K562 (cell line): Measurements from ENCODE around the gene ZSCAN25.
"Not testable (repeated sequence)": the region's sequence is repeated elsewhere in the genome, so short reads cannot be mapped to it uniquely, and the experiment has no call there.

Experiments used
- CTCF ChIP-seq, 3 experiments: IDR thresholded peaks in 2 of 3; conservative IDR thresholded peaks in 1 of 3; 2 replicates each; pipeline ENCODE4 v1.5.1; 2011 to 2012; ENCODE audit warnings: low read length in 3 of 3, mild to moderate bottlenecking in 3 of 3, control low read depth in 2 of 3, improper control_type of control experiment in 1 of 3, inconsistent platforms in 1 of 3, low read depth in 1 of 3, mixed read lengths in 1 of 3, moderate library complexity in 1 of 3; ENCODE audit not compliant: insufficient read depth in 2 of 3
- EZH2 ChIP-seq: IDR thresholded peaks from 2 replicates; pipeline ENCODE4 v1.6.1; 2012; ENCODE audit warnings: low read depth, mild to moderate bottlenecking, inconsistent platforms, low read length, borderline replicate concordance
- RHOXF2B ChIP-seq: fragments of 250-450 bp; sonication (Bioruptor Pico); conservative IDR thresholded peaks from 2 replicates; pipeline ENCODE4 v1.5.1; 2021
- SIN3A ChIP-seq, 2 experiments: fragments of 150-350 bp in 1 of 2; IDR thresholded peaks; 2 replicates each; pipeline ENCODE4 v1.6.1; 2011 to 2016; ENCODE audit warnings: borderline replicate concordance in 2 of 2, low read depth in 2 of 2, low read length in 2 of 2, mild to moderate bottlenecking in 2 of 2, moderate library complexity in 2 of 2; ENCODE audit not compliant: control insufficient read depth in 1 of 2
- SMC3 ChIP-seq: conservative IDR thresholded peaks from 2 replicates; pipeline ENCODE4 v1.6.1; 2011; ENCODE audit warnings: low read depth, low read length, improper control_type of control experiment; ENCODE audit not compliant: insufficient read depth
- TAF1 ChIP-seq: IDR thresholded peaks from 2 replicates; pipeline ENCODE4 v1.6.1; 2011; ENCODE audit warnings: mild to moderate bottlenecking, low read length, moderate library complexity; ENCODE audit not compliant: insufficient read depth, control insufficient read depth, severe bottlenecking; ENCODE audit errors: extremely low read depth
- TCF7L2 ChIP-seq: fragments of 150-350 bp; IDR thresholded peaks from 2 replicates; pipeline ENCODE4 v1.6.1; 2016; ENCODE audit warnings: low read depth, mild to moderate bottlenecking, low read length, moderate library complexity
- TCFL5 ChIP-seq: fragments of 250-450 bp; sonication (Bioruptor Pico); conservative IDR thresholded peaks from 2 replicates; pipeline ENCODE4 v1.6.1; 2021; ENCODE audit warnings: mild to moderate bottlenecking, moderate library complexity, matching md5 sums
- THRA ChIP-seq: fragments of 450-650 bp; IDR thresholded peaks from 2 replicates; pipeline ENCODE4 v1.6.1; 2017; ENCODE audit warnings: mild to moderate bottlenecking, moderate library complexity
- TRIM24 ChIP-seq, 2 experiments: fragments of 450-650 bp; IDR thresholded peaks; 2 replicates each; pipeline ENCODE4 v1.6.1; 2016
- U2AF2 ChIP-seq: fragments of 200-400 bp; formaldehyde crosslinking; optimal IDR thresholded peaks from 2 replicates; pipeline ENCODE3; 2017; ENCODE audit warnings: low read depth, mild to moderate bottlenecking, low read length
- YBX1 ChIP-seq: fragments of 450-650 bp; IDR thresholded peaks from 2 replicates; pipeline ENCODE4 v1.7.1; 2016; ENCODE audit warnings: mild to moderate bottlenecking
- ZBTB11 ChIP-seq, 3 experiments: fragments of 200-800 bp in 1 of 3; fragments of 250-450 bp in 1 of 3; fragments of 450-650 bp in 1 of 3; sonication (Bioruptor Pico) in 1 of 3; sonication (Bioruptor generic) in 1 of 3; formaldehyde crosslinking in 1 of 3; IDR thresholded peaks; 2 replicates each; pipeline versions ENCODE4 v1.6.1 to v1.8.0; 2016 to 2022; ENCODE audit warnings: mild to moderate bottlenecking in 2 of 3, missing genetic modification characterization in 2 of 3, missing compliant biosample characterization in 1 of 3, moderate library complexity in 1 of 3
- ZFPM2 ChIP-seq: fragments of 250-450 bp; sonication (Bioruptor Pico); IDR thresholded peaks from 2 replicates; pipeline ENCODE4 v1.5.1; 2022; ENCODE audit warnings: mild to moderate bottlenecking

- TF ChIP-seq TAF1; ZFPM2 (CRISPR knock-in tag); CTCF (IDR thresholded peaks at IDR 0.05 in 2 of 3, conservative IDR thresholded peaks at IDR 0.05 in 1 of 3; ENCODE audit: insufficient read depth in 2 of 3, low read depth in 1 of 3, low read length in 3 of 3); YBX1; SIN3A (IDR thresholded peaks at IDR 0.05; ENCODE audit: borderline replicate concordance in 2 of 2, control insufficient read depth in 1 of 2, low read depth in 2 of 2, low read length in 2 of 2); ZBTB11 (CRISPR knock-in tag; IDR thresholded peaks at IDR 0.05); RHOXF2B; TCFL5 (CRISPR knock-in tag); U2AF2; TRIM24 (IDR thresholded peaks at IDR 0.05); THRA; SMC3; EZH2; TCF7L2: not testable (repeated sequence)
Observed at GRCh38 chr7:99654626-99655025, 37.9 kb downstream of the ZSCAN25 start.
